K562 (cell line): ENCODE measurements around the gene DOCK8.

Experiments
- CC2D1A ChIP-seq: fragments of 450-650 bp; IDR thresholded peaks from 2 replicates; pipeline ENCODE4 v1.6.1; 2017; ENCODE audit warnings: mild to moderate bottlenecking
- CTCF ChIP-seq, 3 experiments: IDR thresholded peaks in 2 of 3; conservative IDR thresholded peaks in 1 of 3; 2 replicates each; pipeline ENCODE4 v1.5.1; 2011 to 2012; ENCODE audit warnings: low read length in 3 of 3, mild to moderate bottlenecking in 3 of 3, control low read depth in 2 of 3, improper control_type of control experiment in 1 of 3, inconsistent platforms in 1 of 3, low read depth in 1 of 3, mixed read lengths in 1 of 3, moderate library complexity in 1 of 3; ENCODE audit not compliant: insufficient read depth in 2 of 3
- ELF1 ChIP-seq: fragments of 200-800 bp; sonication (Bioruptor generic); IDR thresholded peaks from 2 replicates; pipeline ENCODE4 v1.6.1; 2016; ENCODE audit warnings: missing genetic modification characterization, missing compliant biosample characterization
- IRF1 ChIP-seq: sonication (generic); formaldehyde crosslinking; IDR thresholded peaks from 2 replicates; pipeline ENCODE4 v1.8.0; 2022; ENCODE audit warnings: missing genetic modification reagents, mild to moderate bottlenecking, borderline replicate concordance
- POLR2A ChIP-seq: fragments of 450-650 bp; conservative IDR thresholded peaks from 2 replicates; pipeline ENCODE4 v1.6.1; 2016
- POLR2AphosphoS2 ChIP-seq: IDR thresholded peaks from 2 replicates; pipeline ENCODE4 v1.6.1; 2012; ENCODE audit warnings: low read length, improper control_type of control experiment
- POU5F1 ChIP-seq: fragments of 150-350 bp; IDR thresholded peaks from 2 replicates; pipeline ENCODE4 v1.6.1; 2014; ENCODE audit warnings: borderline replicate concordance, low read length, low read depth, mild to moderate bottlenecking; ENCODE audit not compliant: partially characterized antibody
- RB1 ChIP-seq: fragments of 450-650 bp; IDR thresholded peaks from 2 replicates; pipeline ENCODE4 v1.6.1; 2017; ENCODE audit warnings: low read depth, mild to moderate bottlenecking
- RFX1 ChIP-seq: fragments of 450-650 bp; IDR thresholded peaks from 2 replicates; pipeline ENCODE4 v1.6.1; 2016; ENCODE audit warnings: mild to moderate bottlenecking, moderate library complexity
- RNF2 ChIP-seq: sonication (generic); IDR thresholded peaks from 2 replicates; pipeline ENCODE4 v1.6.1; 2016
- SPI1 ChIP-seq: IDR thresholded peaks from 2 replicates; pipeline ENCODE4 v1.6.1; 2011; ENCODE audit warnings: low read depth, low read length, control low read depth, borderline replicate concordance
- THAP7 ChIP-seq: fragments of 250-450 bp; sonication (Bioruptor Pico); IDR thresholded peaks from 2 replicates; pipeline ENCODE4 v1.5.0; 2021
- ZNF232 ChIP-seq: sonication (generic); formaldehyde crosslinking; IDR thresholded peaks from 2 replicates; pipeline ENCODE4 v1.8.0; 2022; ENCODE audit warnings: mild to moderate bottlenecking, missing genetic modification reagents
- ZSCAN29 ChIP-seq: fragments of 450-650 bp; IDR thresholded peaks from 2 replicates; pipeline ENCODE4 v1.6.1; 2017

- TF ChIP-seq THAP7 (no peak), IRF1 (CRISPR knock-in tag) (no peak), POU5F1 (no peak), RFX1 (no peak), POLR2A (no peak), CTCF (IDR thresholded peaks at IDR 0.05 in 2 of 3, conservative IDR thresholded peaks at IDR 0.05 in 1 of 3; ENCODE audit: insufficient read depth in 2 of 3, low read depth in 1 of 3, low read length in 3 of 3) (no peak), ELF1 (tag) (no peak), ZSCAN29 (no peak), SPI1 (no peak), CC2D1A (no peak), ZNF232 (no peak), RNF2 (no peak), POLR2AphosphoS2 (no peak), RB1 (no peak)
Measured at GRCh38 chr9:376115-376514, 161.4 kb downstream of the DOCK8 start.
